HCT116 (cell line): ENCODE results near the gene IQCN. TPM values are rescaled to one million over a fixed set of nuclear protein-coding genes. Genes with fewer than 3 reads are reported as not detected.

Experiments
- ATAC-seq: fragments of 200-7000 bp; cut with Tn5 transposase; 2 replicates; pipeline ENCODE4 v1.9.1; 2020; ENCODE audit warnings: mild to moderate bottlenecking, moderate library complexity
- BruUV-seq: library from RNA; stranded (reverse); fragments of 400-500 nt; replicated peaks from 2 replicates; lab custom pipeline; 2021; lab: Mats Ljungman, UMichigan
- CTCF ChIA-PET: fragments of 300-600 bp; sonication (Branson Sonifier 250); formaldehyde crosslinking; loops from one replicate; lab custom pipeline; 2021; ENCODE audit warnings: antibody characterized with exemption; lab: Charles Lee
- POLR2A ChIA-PET: fragments of 300-600, 350-600 bp; sonication (Branson Sonifier 250); formaldehyde crosslinking; loops from one replicate; lab custom pipeline; 2021; ENCODE audit warnings: antibody characterized with exemption; lab: Charles Lee
- RAD21 ChIA-PET, 2 experiments: fragments of 300-600 bp; sonication (Branson Sonifier 250); formaldehyde crosslinking; loops; one replicate each; lab custom pipeline; 2023; ENCODE audit warnings: low total read pairs in 2 of 2; ENCODE audit not compliant: uncharacterized antibody in 2 of 2, unreplicated experiment in 2 of 2, low non-redundant PET in 1 of 2; lab: Charles Lee
- DNase-seq: peaks from one replicate; pipeline ENCODE4 v3.0.0-alpha.2; 2010; ENCODE audit warnings: low read depth, low spot score
- H2AFZ ChIP-seq: fragments of 200-600 bp; shearing (Covaris generic), sonication (generic); 2 replicates; pipeline ENCODE4 v1.6.1; 2017; ENCODE audit warnings: low read depth, mixed run types, mixed read lengths, antibody characterized with exemption, low read length; ENCODE audit not compliant: poor library complexity, severe bottlenecking
- H3K27ac ChIP-seq: 2 replicates; pipeline ENCODE4 v1.5.1; 2012; ENCODE audit warnings: low read depth, low read length
- H3K27me3 ChIP-seq: fragments of 200-600 bp; sonication (generic); 2 replicates; pipeline ENCODE4 v1.6.1; 2016; ENCODE audit warnings: mixed run types, low read length, mixed read lengths; ENCODE audit not compliant: insufficient read depth
- H3K36me3 ChIP-seq, 2 experiments: fragments of 200-500 bp in 1 of 2; fragments of 200-600 bp in 1 of 2; sonication (Bioruptor generic) in 1 of 2; sonication (generic) in 1 of 2; 2 replicates each; pipeline versions ENCODE4 v1.5.1 to v1.6.1; 2014 to 2016; ENCODE audit warnings: low read length in 2 of 2, inconsistent platforms in 1 of 2, mixed read lengths in 1 of 2, mixed run types in 1 of 2; ENCODE audit not compliant: insufficient read depth in 2 of 2, control insufficient read depth in 1 of 2
- H3K4me1 ChIP-seq, 2 experiments: fragments of 200-600 bp in 1 of 2; sonication (generic) in 1 of 2; 2 replicates each; pipeline versions ENCODE4 v1.5.1 to v1.6.1; 2012 to 2017; ENCODE audit warnings: low read length in 2 of 2, inconsistent platforms in 1 of 2, mild to moderate bottlenecking in 1 of 2, mixed read lengths in 1 of 2, mixed run types in 1 of 2, moderate library complexity in 1 of 2; ENCODE audit not compliant: insufficient read depth in 2 of 2, control insufficient read depth in 1 of 2
- H3K4me2 ChIP-seq: fragments of 200-600 bp; sonication (generic); 2 replicates; pipeline ENCODE4 v1.6.1; 2017; ENCODE audit warnings: mixed run types, low read length, mixed read lengths
- H3K4me3 ChIP-seq, 2 experiments: fragments of 200-600 bp in 1 of 2; sonication (generic) in 1 of 2; replicated peaks in 1 of 2; 2 replicates each; pipeline ENCODE4 v1.5.1; 2011 to 2016; ENCODE audit warnings: low read length in 2 of 2, control low read depth in 1 of 2, low read depth in 1 of 2, mild to moderate bottlenecking in 1 of 2, mixed read lengths in 1 of 2, mixed run types in 1 of 2
- H3K79me2 ChIP-seq: fragments of 200-600 bp; sonication (generic); 2 replicates; pipeline ENCODE4 v1.6.1; 2017; ENCODE audit warnings: mild to moderate bottlenecking, mixed run types, low read length, moderate library complexity, mixed read lengths; ENCODE audit not compliant: insufficient read depth
- H3K9ac ChIP-seq: fragments of 200-600 bp; sonication (generic); 2 replicates; pipeline ENCODE4 v1.6.1; 2016; ENCODE audit warnings: low read length, mixed read lengths
- H3K9me2 ChIP-seq: fragments of 200-600 bp; sonication (generic), shearing (Covaris generic); 2 replicates; pipeline ENCODE4 v1.6.1; 2017; ENCODE audit warnings: mixed run types, mild to moderate bottlenecking, moderate library complexity; ENCODE audit not compliant: insufficient read depth
- H3K9me3 ChIP-seq, 2 experiments: fragments of 200-500 bp in 1 of 2; fragments of 200-600 bp in 1 of 2; sonication (Bioruptor generic) in 1 of 2; sonication (generic) in 1 of 2; 2 replicates each; pipeline ENCODE4 v1.6.1; 2014 to 2017; ENCODE audit warnings: low read length in 2 of 2, mixed read lengths in 2 of 2, inconsistent platforms in 1 of 2, low read depth in 1 of 2, mild to moderate bottlenecking in 1 of 2, mixed run types in 1 of 2, moderate library complexity in 1 of 2; ENCODE audit not compliant: control insufficient read depth in 1 of 2, insufficient read depth in 1 of 2
- H4K20me1 ChIP-seq: fragments of 200-600 bp; sonication (generic), shearing (Covaris generic); 2 replicates; pipeline ENCODE4 v1.6.1; 2017; ENCODE audit warnings: mixed run types, mild to moderate bottlenecking, moderate library complexity; ENCODE audit not compliant: insufficient read depth
- CTCF ChIP-seq, 3 experiments: fragments of 200-600 bp in 1 of 3; sonication (generic) in 1 of 3; IDR thresholded peaks in 2 of 3; conservative IDR thresholded peaks in 1 of 3; 2 replicates each; pipeline ENCODE4 v1.5.1; 2012 to 2017; ENCODE audit warnings: low read depth in 2 of 3, low read length in 2 of 3, antibody characterized with exemption in 1 of 3, borderline replicate concordance in 1 of 3, control low read depth in 1 of 3, mild to moderate bottlenecking in 1 of 3, mixed read lengths in 1 of 3, mixed run types in 1 of 3, moderate library complexity in 1 of 3; ENCODE audit not compliant: insufficient read depth in 1 of 3
- EGR1 ChIP-seq: IDR thresholded peaks from 2 replicates; pipeline ENCODE4 v1.6.1; 2012; ENCODE audit warnings: low read depth
- ELF1 ChIP-seq: IDR thresholded peaks from 2 replicates; pipeline ENCODE4 v1.6.1; 2012; ENCODE audit warnings: low read depth, borderline replicate concordance
- EZH2 ChIP-seq: fragments of 200-600 bp; sonication (generic); IDR thresholded peaks from 2 replicates; pipeline ENCODE4 v1.6.1; 2017; ENCODE audit warnings: antibody characterized with exemption, mixed run types
- JUND ChIP-seq: IDR thresholded peaks from 2 replicates; pipeline ENCODE4 v1.6.1; 2012
- MAX ChIP-seq: IDR thresholded peaks from 2 replicates; pipeline ENCODE4 v1.6.1; 2012
- POLR2AphosphoS5 ChIP-seq: IDR thresholded peaks from 2 replicates; pipeline ENCODE4 v1.6.1; 2011; ENCODE audit warnings: mild to moderate bottlenecking, low read depth, low read length, moderate library complexity
- RAD21 ChIP-seq: IDR thresholded peaks from 2 replicates; pipeline ENCODE4 v1.6.1; 2012; ENCODE audit warnings: low read depth, mild to moderate bottlenecking
- SIN3A ChIP-seq: IDR thresholded peaks from 2 replicates; pipeline ENCODE4 v1.6.1; 2012; ENCODE audit warnings: low read depth
- SP1 ChIP-seq: IDR thresholded peaks from 2 replicates; pipeline ENCODE4 v1.6.1; 2012; ENCODE audit warnings: low read depth
- TCF7L2 ChIP-seq: IDR thresholded peaks from 2 replicates; pipeline ENCODE4 v1.7.0; 2011; ENCODE audit warnings: borderline replicate concordance, inconsistent platforms; ENCODE audit not compliant: insufficient read depth, insufficient read length; ENCODE audit errors: extremely low read depth
- ZNF274 ChIP-seq: fragments of 200-500 bp; sonication (Bioruptor generic); IDR thresholded peaks from 2 replicates; pipeline ENCODE4 v1.6.1; 2014; ENCODE audit warnings: mild to moderate bottlenecking, low read depth, low read length, inconsistent platforms
- intact Hi-C: fragments of 100-400 bp; cut with micrococcal nuclease; formaldehyde crosslinking; loops from 2 replicates; pipeline ENCODE4 v1.10.0; 2022
- total RNA-seq: library from RNA; stranded (reverse); gene quantifications from one replicate; pipeline ENCODE4 v1.2.1, GENCODE V29; 2021; ENCODE audit not compliant: unreplicated experiment

IQCN gene
- total RNA-seq, 1 experiment from 2014 or later, result 4.8 TPM

GRCh38 chr19:18281082-18282020 lies 7.1 kb upstream of the IQCN start, which contains the start of gene JUND (continued):
- peak; percentile 84 for TF ChIP-seq SP1
- TF ChIP-seq ELF1, result no peak
- peak; percentile 64; the same call in 1 of the 2 replicates for TF ChIP-seq JUND
- TF ChIP-seq MAX, result peak; percentile 37; the same call in 1 of the 2 replicates
- TF ChIP-seq EZH2, result no peak
- TF ChIP-seq ZNF274, result no peak

- Histone ChIP-seq H3K9me3 (no peaks in the 10 kb centered on the region), H3K27me3 (no peaks in the 10 kb centered on the region), H2AFZ (no peak overlapping the region)
- CTCF ChIA-PET, result interaction anchor here (0.7 to 5.7 kb wide), 17 partner anchors 12 to 309 kb away, joined by 3 to 76 read pairs (median 6); partner anchors contain the start of genes LSM4 and MPV17L2
- RAD21 ChIA-PET, result interaction anchor here (0.6 to 1.6 kb wide), 7 partner anchors 12 to 653 kb away, joined by 3 to 8 read pairs (median 3); no protein-coding TSS in a partner anchor
- intact Hi-C loops, result no loop called here
- TF ChIP-seq ELF1 (no peak), RAD21 (no peak), POLR2AphosphoS5 (peak; percentile 87), EGR1 (no peak), CTCF (IDR thresholded peaks at IDR 0.05 in 2 of 3, conservative IDR thresholded peaks at IDR 0.05 in 1 of 3; ENCODE audit: borderline replicate concordance in 1 of 3, insufficient read depth in 1 of 3, low read depth in 2 of 3, low read length in 2 of 3) (no peak), TCF7L2 (no peak), EZH2 (no peak), SP1 (no peak), MAX (peak; percentile 61; the same call in 1 of the 2 replicates), SIN3A (peak; percentile 33; the same call in 1 of the 2 replicates)
- TF ChIP-seq, all 23 proteins: peak for 3
- peak overlapping the region; percentile 76 to 89 for H3K4me3 ChIP-seq
- peak overlapping the region; percentile 100 for H3K27ac ChIP-seq
- BruUV-seq, result no TSS peak
- H3K79me2 ChIP-seq, result peaks cover 29% of the 10 kb centered on the region
- peak overlapping the region; percentile 99 for H3K4me2 ChIP-seq
- peak; percentile 17 for ATAC-seq
- no peaks in the 10 kb centered on the region for H4K20me1 ChIP-seq
- POLR2A ChIA-PET, result interaction anchor here (0.6 to 5.3 kb wide), 26 partner anchors 10 to 280 kb away, joined by 3 to 138 read pairs (median 14); partner anchors contain the start of genes GDF15, LSM4, MPV17L2 and RAB3A
- H3K4me1 ChIP-seq, result peaks cover 51 to 64% of the 10 kb centered on the region in 2 experiments
- H3K9ac ChIP-seq, result peak overlapping the region; percentile 98
- H3K9me2 ChIP-seq, result no peaks in the 10 kb centered on the region
- 0 out of 4 replicates have a peak, but pooled peaks cover 0 to 4% of the 10 kb centered on the region in 2 experiments for H3K36me3 ChIP-seq
- DNase-seq, result no peak
Observed at GRCh38 chr19:18280247-18281081, 6.2 kb upstream of the IQCN start.
